Activated CD8-positive, alpha-beta memory T cell treated with anti-CD3 and anti-CD28 coated beads for 48 hours (primary cell): ENCODE results near the gene TNRC6C.
A peak's percentile ranks its signal among the peaks of the same experiment; 100 is the strongest.
"Not testable (repeated sequence)": the region's sequence is repeated elsewhere in the genome, so short reads cannot be mapped to it uniquely, and the experiment has no call there.

Source experiments
- DNase-seq, 3 experiments: peaks; one replicate each; pipeline ENCODE4 v3.0.0-alpha.2; 2020; ENCODE audit warnings: low read depth in 2 of 3, low spot score in 2 of 3

The TNRC6C gene

DNA sequence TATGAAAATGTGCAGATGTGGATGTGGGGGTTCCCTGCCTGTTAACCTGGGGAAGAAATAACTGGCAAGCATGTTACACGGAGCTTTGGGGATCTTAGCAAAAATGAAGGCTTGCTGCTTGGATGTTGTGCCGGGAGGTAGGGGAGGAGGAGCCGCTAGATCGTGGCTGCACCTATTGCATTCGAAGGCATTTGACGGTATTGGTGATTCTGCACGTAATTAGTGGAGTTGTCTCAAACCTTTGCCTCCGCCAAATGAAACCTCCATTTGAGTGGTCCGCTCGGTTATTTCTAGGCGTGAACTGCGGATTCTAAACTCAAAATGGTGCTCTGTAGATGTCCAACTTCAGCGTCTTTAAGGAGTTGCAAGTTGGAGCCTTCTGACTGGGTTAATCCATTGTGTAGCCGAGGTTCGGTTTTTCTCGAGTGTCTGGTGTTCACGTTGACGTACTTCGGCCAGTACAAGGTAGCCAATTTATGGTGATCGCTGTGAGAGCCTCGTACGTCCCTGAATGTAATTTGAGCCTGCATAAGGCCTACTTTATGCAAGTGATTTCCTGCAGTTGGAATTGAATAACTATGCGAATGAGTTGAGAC, 1.5 kb downstream of the TNRC6C start:
- DNase-seq, result peak in 1 of 3 experiments; percentile 7

DNA sequence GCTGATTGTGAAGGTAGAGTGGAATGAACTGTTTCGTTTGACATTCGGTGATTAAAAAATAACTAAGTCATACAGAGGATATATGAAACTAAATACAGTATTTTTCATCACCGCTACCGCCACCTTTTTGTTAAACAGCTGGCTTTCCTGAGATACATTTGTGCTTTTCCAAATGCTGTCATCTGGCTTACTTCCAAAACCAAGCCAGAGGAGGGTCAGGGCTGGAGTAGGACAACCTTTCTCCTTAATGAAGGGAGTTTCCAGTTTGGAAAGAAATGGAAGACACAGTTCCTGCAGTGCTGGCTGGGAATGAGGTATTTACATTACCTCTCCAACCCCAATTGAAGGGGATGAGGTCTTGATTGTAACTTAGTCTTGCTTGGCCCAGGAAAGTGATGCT, 3.2 kb downstream of the TNRC6C start:
- DNase-seq, result no peak

DNA sequence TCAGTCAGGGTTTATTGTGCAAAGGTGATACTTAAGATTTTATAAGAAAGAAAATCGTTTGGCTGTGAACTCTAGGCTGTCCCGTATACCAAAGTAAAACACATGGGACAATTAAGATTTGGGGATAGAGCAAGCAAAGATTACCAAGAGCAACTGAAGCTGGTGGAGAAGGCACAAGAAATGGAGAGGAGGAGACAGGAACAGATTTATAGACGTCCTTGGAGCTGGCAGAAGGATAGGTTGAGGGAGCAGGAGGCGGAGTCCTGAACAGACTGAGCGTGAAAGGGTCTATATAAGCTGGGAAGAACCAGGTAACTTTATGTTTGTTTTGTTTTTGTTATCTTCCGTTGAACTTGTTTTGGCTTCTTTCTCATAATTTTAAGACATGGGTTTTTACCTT, 3.8 kb downstream of the TNRC6C start:
- DNase-seq, result no peak

DNA sequence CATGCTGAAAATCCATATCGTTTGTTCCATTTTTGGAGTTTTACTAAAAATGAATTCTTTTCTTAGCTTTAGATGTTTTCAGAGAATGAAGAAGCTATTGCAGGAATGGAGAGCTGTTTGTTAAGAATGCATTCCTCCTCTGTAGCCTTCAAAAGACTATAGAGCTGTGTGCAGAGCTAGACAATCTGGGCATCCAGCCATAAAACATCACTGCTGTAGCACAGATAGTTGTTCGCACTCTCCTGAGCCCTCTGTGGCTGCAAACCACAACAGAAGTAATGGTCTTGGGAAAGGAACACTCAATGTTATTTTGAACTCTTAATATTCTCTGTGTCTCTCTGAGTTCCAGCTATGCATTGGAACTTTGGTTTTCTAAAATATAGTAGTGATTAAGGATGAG, 4.9 kb downstream of the TNRC6C start:
- DNase-seq, result no peak

DNA sequence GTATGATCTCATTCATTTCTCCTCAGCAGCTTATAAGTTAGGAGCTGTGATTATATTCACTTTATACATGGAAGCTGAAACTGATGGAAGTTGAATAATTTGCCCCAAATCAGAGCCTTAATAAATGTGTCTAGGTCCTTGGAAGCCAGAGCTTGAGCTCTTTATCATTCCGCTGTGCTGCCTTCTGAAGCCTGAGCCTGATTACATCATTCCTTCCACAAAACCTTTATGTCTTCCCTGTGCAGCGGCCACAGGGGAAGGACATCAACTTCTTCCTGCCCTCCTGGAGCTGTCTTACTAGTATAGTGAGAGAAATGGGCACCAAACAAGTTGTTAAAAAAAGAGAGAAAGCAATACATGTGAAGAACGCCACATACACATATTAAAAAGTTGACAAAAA, 6.8 kb downstream of the TNRC6C start:
- DNase-seq, result no peak

DNA sequence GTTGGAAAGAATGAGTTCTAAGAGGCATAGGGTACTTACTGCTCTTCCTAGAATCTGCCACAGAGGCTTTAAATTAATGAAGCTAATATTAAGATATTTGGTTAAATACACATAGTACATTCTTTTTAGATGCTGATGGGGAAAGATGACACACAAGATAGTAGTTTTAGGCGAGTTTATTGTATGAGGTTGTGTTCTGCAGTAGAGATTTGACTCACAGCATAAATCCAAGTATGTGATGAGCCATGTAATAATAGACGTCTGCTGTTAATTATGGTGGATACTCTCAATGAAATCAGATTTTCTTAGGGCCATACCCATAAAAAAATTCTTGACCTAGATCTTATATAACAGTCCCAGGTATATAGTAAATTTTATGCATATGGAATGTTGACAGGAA, 8.0 kb downstream of the TNRC6C start:
- DNase-seq, result no peak

DNA sequence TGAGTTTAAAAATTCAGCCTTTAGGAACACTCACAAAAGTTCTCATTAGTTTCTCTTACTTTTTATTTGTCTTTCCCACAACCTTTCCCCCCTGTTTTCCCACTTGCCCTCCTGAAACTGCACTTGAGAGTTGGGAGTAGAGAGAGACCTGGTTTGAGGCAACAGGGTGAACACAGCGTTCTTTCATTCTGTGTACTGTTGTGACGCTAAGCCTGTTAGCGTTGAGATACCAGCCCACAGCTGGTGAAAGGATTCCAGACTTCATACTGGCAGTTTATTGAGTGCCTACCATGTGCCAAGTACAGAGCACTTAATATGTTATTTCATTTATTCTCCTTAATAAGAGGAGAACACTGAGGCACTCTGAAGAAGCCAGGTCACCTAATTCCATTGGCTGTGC, 10.3 kb downstream of the TNRC6C start:
- no peak for DNase-seq

DNA sequence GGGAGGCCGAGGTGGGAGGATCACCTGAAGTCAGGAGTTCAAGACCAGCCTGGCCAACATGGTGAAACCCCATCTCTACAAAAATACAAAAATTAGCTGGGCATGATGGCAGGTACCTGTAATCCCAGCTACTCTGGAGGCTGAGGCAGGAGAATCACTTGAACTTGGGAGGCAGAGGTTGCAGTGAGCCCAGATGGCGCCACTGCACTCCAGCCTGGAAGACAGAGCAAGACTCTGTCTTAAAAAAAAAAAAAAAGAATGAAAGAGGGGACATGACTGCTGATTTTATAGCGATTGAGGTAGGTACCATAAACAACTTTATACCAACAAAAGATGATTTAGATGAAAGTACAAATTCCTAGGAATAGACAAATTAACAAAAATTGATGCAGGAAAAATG, 13.8 kb downstream of the TNRC6C start:
- DNase-seq, result not testable (repeated sequence)

DNA sequence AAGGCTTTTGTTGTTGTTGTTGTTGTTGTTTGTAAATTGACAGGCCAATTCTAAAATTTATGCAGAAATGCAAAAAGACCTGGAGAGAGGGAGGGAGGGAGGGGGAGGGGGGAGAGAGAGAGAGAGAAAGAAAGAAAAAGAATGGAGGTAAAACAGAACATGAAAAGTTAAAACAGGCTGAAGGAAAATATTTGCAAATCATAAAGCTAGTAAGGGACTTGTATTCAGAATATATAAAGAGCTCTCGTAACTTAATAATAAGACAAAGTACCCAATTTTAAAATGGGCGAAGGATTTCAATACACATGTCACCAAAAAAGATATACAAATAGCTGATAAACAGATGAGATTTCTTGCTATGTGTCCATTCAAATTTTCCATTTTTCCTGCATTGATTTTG, 15.4 kb downstream of the TNRC6C start:
- DNase-seq, result no peak

DNA sequence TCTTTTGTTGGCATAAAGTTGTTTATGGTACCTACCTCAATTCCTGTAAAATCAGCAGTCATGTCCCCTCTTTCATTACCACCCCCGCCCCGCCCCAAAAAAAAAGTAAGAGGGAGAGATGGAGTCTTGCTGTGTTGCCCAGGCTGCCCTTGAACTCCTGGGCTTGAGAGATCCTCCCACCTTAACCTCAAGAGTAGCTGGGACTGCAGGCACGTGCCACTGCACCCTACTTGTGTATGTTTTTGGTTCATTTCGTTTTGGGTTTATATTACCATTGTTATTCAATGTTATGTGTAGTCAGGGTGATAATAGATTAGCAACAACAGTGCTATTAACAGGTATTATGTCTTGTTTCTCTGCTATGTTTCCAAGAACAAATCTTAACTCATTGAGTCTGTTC, 15.9 kb downstream of the TNRC6C start:
- DNase-seq, result no peak

DNA sequence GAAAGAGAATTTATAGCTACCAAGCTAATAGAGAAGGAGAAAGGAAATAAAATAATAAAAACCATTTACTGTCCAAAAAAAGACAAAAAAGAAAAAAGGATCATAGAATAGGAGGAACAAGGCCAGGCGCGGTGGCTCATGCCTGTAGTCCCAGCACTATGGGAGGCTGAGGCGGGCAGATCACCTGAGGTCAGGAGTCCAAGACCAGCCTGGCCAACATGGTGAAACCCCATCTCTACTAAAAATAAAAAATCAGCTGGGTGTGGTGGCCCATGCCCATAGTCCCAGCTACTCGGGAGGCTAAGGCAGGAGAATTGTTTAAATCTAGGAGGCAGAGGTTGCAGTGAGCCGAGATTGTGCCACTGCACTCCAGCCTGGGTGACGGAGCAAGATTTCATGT, 23.9 kb downstream of the TNRC6C start:
- not testable (repeated sequence) for DNase-seq

DNA sequence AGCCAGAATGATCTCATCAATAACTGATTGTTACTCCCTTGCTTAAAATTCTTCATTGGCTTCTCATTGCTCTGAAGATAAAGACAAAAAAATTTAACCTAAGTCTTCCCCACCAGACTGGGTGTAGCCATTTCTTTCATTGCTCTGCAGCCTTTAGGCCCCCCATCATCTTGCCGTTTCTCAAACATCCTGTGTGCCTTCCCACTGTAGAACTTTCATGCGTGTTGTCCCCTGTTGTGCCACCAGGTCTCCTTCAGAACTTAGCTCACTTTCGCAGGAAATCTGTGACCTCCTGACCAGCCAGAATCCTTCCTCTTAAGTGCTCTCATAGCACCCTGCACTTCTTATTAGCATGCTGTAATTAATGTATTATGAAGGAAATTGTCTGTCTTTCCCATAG, 31.8 kb downstream of the TNRC6C start:
- no peak for DNase-seq

DNA sequence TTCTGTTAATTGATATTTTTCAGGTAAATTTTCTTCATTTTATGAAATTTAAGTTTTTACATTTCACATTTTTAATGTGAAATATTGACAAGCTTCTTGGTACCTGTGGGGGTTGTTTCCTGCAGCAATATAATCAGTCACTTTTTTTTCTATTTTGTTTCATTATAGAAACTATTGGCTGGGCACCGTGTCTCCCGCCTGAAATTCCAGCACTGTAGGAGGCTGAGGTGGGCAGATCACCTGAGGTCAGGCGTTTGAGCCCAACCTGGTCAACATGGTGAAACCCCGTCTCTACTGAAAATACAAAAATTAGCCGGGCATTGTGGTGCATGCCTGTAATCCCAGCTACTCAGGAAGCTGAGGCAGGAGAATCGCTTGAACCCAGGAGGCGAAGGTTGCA, 35.2 kb downstream of the TNRC6C start:
- not testable (repeated sequence) for DNase-seq

DNA sequence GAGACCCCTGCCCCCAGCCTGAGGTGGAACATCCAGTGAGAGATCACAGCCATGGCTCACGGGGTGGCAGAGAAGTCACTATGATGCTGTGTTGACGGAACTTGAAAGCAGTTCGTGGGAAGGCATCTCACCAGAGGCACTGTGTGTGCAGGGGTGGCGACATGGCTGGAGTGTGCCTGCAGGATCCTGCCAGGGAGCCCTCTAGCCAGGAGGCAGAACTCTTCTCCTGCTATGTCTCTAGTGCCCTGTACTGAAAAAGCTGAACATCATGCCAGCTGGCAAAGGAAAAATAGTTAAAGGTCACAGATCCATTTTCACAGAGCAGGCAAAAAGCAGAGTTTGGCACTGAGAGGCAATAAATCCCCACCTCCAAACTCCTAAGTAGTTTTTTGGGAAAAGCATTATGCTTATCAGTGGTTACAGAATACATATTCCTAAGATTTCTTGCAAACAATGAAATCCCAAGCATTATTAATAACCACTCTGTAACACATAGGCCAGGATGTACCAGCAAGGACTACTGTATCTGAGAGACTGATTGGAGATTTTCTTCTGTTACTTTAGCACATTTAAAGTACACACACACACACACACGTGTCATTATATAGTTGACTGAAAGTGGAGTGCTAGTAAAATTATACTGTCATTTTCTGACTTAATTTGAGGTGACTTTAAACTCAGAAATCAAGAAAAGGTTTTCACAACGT, 36.8 kb downstream of the TNRC6C start:
- no peak for DNase-seq

DNA sequence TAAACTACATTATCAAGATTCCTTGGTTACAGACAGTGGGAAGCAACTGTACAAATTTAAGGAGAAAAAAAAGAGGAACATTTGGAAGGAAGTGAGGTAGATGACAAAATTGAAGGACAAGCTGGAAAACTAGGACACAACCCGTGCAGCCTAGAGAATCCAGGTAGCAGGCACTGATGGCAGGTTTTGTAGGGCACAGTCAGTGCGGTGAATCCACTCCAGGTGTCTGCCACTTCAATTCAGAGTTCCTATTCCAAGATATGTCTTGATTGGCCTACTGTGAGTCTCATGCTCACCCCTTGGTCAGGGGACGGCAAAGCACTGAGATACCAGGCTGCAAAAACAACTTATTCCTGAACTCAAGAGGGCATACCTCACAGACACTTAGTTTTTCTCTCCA, 37.8 kb downstream of the TNRC6C start:
- DNase-seq, result no peak

DNA sequence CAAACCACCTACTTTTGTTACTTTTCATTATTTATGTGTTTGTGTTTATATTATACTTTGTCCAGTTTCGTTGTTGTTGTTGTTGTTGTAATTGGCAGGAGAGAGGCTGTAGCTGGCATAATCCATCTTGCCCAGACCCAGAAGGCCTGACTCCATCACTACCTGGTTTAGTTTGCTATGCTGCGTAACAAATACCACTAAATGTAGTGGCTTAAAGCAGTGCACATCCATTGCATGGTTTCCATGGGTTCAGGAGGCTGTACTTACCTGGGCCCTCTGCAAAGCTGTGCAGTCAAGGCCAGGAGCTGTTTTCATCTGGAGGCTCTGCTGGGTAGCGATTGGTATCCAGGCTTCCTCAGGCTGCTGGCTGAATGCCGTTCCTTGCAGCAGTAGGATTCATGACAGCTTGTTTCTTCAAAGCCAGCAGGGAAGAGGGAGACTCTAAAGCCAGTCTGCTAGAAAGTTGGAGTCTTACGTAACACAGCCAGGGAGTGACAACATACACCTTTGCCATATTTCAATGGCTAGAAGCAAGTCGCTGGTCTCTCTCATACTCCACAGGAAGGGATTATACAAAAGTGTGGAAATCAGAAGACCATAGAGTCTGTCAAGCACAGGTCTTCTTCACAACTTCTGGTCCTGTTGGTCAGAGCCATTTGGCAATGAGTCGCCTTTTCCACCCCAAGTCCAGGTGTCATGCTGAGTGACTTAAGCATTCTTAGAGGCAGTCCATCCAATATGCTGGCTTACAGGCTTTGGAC, 41.1 kb downstream of the TNRC6C start:
- DNase-seq, result no peak

DNA sequence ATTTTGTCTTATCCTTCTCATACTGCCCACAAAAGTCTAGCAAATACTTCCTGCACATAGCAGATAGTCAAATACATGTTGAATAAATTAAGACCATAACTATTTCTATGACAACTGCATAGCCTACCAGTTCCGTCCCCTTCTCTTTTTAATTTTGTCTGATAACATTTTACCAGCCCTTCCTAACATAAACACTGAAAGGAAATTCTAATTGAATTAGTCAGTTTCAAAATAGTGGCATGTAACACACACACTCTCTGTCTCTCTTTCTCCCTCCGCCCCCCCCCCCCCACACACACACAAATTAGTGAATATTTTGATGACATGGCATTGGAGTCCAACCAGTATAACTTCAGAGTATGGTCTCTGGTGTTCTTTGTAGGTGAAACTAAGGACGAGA, 41.8 kb downstream of the TNRC6C start:
- no peak for DNase-seq

DNA sequence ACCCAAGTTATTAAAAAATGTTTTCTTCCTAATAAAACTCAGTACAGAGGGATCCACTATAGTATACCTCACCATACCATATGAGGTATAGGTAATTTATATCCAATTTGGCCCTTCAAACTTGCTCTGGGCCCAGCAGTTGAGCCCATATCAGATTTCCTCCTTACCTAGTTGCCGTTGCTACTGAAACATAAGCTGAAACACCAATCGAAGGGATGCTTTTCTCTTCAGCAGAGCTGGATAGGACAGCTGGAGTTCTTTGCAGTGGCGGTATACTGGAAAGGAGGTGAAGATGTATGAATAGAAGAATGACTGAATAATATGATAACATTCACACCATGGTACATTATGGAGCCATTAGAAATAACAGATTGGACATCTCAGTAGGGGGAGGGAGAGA, 42.7 kb downstream of the TNRC6C start:
- DNase-seq, result no peak

DNA sequence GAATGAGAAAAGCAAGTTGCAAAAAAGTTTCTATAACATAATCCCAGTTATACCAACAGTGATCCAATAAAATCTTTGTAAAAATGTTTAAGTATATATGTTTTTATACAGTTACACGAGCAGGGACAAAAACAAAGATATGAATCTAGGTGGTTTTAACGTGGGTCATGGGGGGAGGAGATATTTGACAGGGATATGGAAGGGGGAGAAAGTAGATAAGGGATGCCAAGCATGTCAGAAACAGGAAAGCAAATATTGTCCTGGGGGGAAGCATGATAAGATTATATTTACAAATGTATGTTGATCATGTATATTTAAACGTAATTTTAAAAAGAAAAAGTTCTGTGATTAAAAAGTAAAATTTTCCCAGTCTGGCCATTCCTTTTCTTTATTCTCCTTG, 43.1 kb downstream of the TNRC6C start:
- no peak for DNase-seq

DNA sequence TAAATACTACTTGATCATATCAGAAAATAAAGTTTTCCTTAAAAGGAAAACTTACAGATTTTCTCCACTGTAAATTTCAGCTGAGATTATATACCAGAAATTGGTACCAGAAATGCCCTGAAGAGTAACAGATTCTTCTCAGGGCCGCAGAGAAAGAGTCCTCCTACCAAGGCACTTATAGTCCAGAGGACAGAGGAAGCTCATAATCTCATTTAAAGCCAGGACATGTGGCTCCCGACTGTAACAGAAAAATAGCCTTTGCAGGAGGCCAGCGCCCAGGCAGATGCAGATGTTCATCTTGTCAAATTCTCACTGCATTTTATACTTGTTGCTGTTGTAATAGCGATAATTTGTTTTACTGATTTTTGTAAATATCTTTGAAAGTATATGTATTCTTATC, 43.7 kb downstream of the TNRC6C start:
- DNase-seq, result no peak

DNA sequence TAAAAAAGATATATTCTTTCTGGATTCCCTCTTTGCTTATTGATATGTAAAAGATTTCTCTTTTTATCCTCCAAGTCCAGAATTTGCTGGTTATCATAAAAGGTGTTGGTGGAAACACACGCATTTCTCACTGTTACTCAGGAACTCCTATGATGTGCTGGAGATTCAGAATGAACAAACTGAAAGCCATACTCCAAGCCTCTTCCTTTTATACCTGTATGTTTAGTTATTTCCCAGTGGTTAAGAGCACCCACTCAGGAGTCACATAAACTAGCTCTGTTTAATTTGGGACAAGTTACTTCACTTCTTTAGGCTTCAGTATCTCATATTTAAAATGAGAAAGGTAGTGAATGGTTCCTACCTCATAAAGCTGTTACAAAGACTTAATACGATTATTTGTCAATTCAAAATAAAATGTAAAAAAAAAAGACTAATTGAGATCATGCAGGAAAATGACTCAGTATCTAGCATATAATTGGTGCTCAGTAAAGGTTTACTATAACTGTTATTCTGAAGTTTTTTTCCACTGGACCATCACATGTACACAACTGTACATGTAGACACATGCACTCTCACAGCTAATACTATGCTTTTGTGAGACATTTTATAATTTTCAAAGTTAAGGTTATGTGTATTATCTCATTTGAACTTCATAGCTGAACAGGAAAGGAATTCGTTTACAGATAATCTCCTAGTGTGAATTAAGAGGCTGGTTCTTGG, 47.1 kb downstream of the TNRC6C start:
- no peak for DNase-seq

DNA sequence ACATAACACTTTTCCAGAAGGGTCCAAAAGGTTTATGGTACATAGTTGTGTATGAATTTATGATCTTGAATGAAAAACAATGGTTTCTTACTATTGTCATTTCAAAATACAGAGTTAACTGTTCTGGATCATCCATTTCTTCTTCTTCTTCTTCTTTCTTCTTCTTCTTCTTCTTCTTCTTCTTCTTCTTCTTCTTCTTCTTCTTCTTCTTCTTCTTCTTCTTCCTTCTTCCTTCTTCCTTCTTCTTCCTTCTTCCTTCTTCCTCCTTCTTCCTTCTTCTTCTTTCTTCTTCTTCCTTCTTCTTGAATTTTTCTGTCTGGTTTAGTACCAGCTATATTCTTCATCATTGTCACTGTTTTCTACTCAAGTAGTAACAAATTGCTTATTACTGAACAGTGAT, 47.8 kb downstream of the TNRC6C start:
- DNase-seq, result no peak
